ENCODE results near the gene NONO.
A peak's percentile ranks its signal among the peaks of the same experiment; 100 is the strongest.
"Not testable (repeated sequence)": the region's sequence is repeated elsewhere in the genome, so short reads cannot be mapped to it uniquely, and the experiment has no call there.

NONO gene

DNA sequence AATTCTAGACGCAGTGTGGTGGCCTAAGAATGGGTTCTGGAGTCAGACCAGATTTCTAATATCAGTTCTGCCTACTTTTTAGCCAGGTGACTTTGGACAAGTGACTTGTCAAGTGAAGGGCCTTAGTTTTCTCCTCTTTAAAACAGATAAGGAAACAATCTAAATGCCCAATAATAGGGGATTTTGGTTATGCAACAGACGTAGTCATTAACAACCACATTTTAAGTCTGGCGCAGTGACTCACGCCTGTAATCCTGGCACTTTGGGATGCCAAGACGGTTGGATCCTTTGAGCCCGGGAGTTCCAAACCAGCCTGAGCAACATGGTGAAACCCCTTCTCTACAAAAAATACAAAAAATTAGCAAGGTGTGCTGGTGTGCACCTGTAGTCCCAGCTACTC, 27.4 kb upstream of the NONO start:
- H4K20me1 ChIP-seq (ENCODE audit: low read depth, low read length): no peaks in the 10 kb centered on the region
- H3K36me3 ChIP-seq (ENCODE audit: low read length): no peaks in the 10 kb centered on the region
- H3K4me2 ChIP-seq (ENCODE audit: low read depth, low read length, poor library complexity, severe bottlenecking): peak overlapping the region; percentile 84
- H3K9ac ChIP-seq (ENCODE audit: low read length): peak overlapping the region; percentile 87
- H3K4me3 ChIP-seq (ENCODE audit: insufficient read depth, low read length, poor library complexity, severe bottlenecking): peak overlapping the region; percentile 90
- TF ChIP-seq EZH2phosphoT487 (conservative IDR thresholded peaks at IDR 0.05; ENCODE audit: low read length) (no peak), CTCF (IDR thresholded peaks at IDR 0.05; ENCODE audit: insufficient read depth, low read length, poor library complexity, severe bottlenecking) (no peak)
- no peaks in the 10 kb centered on the region for H3F3A ChIP-seq (ENCODE audit: insufficient read depth)
- peaks cover 23% of the 10 kb centered on the region for H3K79me2 ChIP-seq (ENCODE audit: insufficient read depth, low read length)
- H3K27me3 ChIP-seq (ENCODE audit: low read length): no peaks in the 10 kb centered on the region
- no peaks in the 10 kb centered on the region for H3K9me3 ChIP-seq (ENCODE audit: insufficient read depth, low read length)
- H3K27ac ChIP-seq (ENCODE audit: low read depth, low read length): peak overlapping the region; percentile 80
- no peak overlapping the region for H2AFZ ChIP-seq (ENCODE audit: low read depth, low read length, severe bottlenecking)
- no peaks in the 10 kb centered on the region for H3K9me2 ChIP-seq (replicated peaks; ENCODE audit: insufficient read depth, low read length)

DNA sequence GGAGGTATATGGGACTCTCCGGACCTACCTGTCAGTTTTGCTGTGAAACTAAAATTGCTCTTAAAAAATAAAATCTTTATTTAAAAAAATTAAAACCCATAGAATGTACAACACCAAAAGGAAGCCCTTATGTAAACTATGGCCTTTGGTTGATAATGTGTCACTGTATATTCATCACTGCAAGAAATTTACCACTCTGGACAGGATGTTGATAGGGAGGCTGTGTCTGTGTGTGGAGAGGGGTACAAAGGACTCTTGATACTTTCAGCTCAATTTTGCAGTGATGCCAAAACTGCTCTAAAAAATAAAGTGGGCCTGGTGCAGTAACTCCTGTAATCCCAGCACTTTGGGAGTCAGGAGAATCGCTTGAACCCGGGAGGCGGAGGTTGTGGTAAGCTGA, 26.6 kb upstream of the NONO start:
- H3K9ac ChIP-seq (ENCODE audit: low read length): no peak overlapping the region
- H3K9me3 ChIP-seq (ENCODE audit: insufficient read depth, low read length): no peaks in the 10 kb centered on the region
- no peaks in the 10 kb centered on the region for H3K27me3 ChIP-seq (ENCODE audit: low read length)
- H4K20me1 ChIP-seq (ENCODE audit: low read depth, low read length): no peaks in the 10 kb centered on the region
- H3F3A ChIP-seq (ENCODE audit: insufficient read depth): no peaks in the 10 kb centered on the region
- no peak overlapping the region for H3K27ac ChIP-seq (ENCODE audit: low read depth, low read length)
- no peak for TF ChIP-seq CTCF (IDR thresholded peaks at IDR 0.05; ENCODE audit: insufficient read depth, low read length, poor library complexity, severe bottlenecking)
- no peak for TF ChIP-seq EZH2phosphoT487 (conservative IDR thresholded peaks at IDR 0.05; ENCODE audit: low read length)
- H3K9me2 ChIP-seq (replicated peaks; ENCODE audit: insufficient read depth, low read length): no peaks in the 10 kb centered on the region
- H3K36me3 ChIP-seq (ENCODE audit: low read length): no peaks in the 10 kb centered on the region
- H2AFZ ChIP-seq (ENCODE audit: low read depth, low read length, severe bottlenecking): no peak overlapping the region
- H3K4me3 ChIP-seq (ENCODE audit: insufficient read depth, low read length, poor library complexity, severe bottlenecking): no peak overlapping the region
- peak overlapping the region; percentile 25 for H3K4me2 ChIP-seq (ENCODE audit: low read depth, low read length, poor library complexity, severe bottlenecking)
- peaks cover 23% of the 10 kb centered on the region for H3K79me2 ChIP-seq (ENCODE audit: insufficient read depth, low read length)

GRCh38 chrX:71268624-71269023, 14.8 kb upstream of the NONO start:
- not testable (repeated sequence) for H3K79me2 ChIP-seq (ENCODE audit: insufficient read depth, low read length); H3K9me2 ChIP-seq (replicated peaks; ENCODE audit: insufficient read depth, low read length); H3F3A ChIP-seq (ENCODE audit: insufficient read depth); H3K27ac ChIP-seq (ENCODE audit: low read depth, low read length); H3K4me2 ChIP-seq (ENCODE audit: low read depth, low read length, poor library complexity, severe bottlenecking); H2AFZ ChIP-seq (ENCODE audit: low read depth, low read length, severe bottlenecking); H3K9ac ChIP-seq (ENCODE audit: low read length); H3K36me3 ChIP-seq (ENCODE audit: low read length); H4K20me1 ChIP-seq (ENCODE audit: low read depth, low read length); H3K4me3 ChIP-seq (ENCODE audit: insufficient read depth, low read length, poor library complexity, severe bottlenecking); H3K9me3 ChIP-seq (ENCODE audit: insufficient read depth, low read length); H3K27me3 ChIP-seq (ENCODE audit: low read length)

DNA sequence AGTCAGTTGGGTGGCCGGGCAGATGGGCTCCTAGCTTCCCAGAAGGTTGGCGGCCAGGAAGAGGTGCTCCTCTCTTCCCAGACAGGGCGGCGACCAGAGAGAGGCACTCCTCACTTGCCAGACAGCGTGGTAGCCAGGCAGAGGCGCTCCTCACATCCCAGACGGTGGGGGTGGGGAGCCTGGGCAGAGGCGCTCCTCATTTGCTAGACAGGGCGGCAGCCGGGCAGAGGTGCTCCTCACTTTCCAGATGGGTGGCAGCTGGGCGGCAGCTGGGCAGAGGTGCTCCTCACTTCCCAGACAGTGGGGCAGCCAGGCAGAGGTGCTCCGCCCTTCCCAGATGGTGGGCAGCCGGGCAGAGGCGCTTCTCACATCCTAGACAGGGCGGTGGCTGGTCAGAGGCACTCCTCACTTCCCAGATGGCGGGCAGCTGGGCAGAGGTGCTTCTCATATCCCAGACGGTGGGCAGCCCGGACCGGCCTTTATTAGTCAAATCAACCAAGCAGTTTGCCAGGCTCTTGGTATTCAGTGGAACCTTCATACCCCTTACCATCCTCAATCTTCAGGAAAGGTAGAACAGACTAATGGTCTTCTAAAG, 13.5 kb upstream of the NONO start:
- Histone ChIP-seq H3K27me3 (ENCODE audit: low read length) (no peaks in the 10 kb centered on the region), H4K20me1 (ENCODE audit: low read depth, low read length) (no peaks in the 10 kb centered on the region), H3K4me3 (ENCODE audit: insufficient read depth, low read length, poor library complexity, severe bottlenecking) (no peak overlapping the region), H2AFZ (ENCODE audit: low read depth, low read length, severe bottlenecking) (no peak overlapping the region), H3F3A (ENCODE audit: insufficient read depth) (no peaks in the 10 kb centered on the region), H3K9me3 (ENCODE audit: insufficient read depth, low read length) (no peaks in the 10 kb centered on the region), H3K36me3 (ENCODE audit: low read length) (no peaks in the 10 kb centered on the region), H3K9me2 (replicated peaks; ENCODE audit: insufficient read depth, low read length) (no peaks in the 10 kb centered on the region), H3K79me2 (ENCODE audit: insufficient read depth, low read length) (no peaks in the 10 kb centered on the region), H3K27ac (ENCODE audit: low read depth, low read length) (no peak overlapping the region), H3K4me2 (ENCODE audit: low read depth, low read length, poor library complexity, severe bottlenecking) (no peak overlapping the region), H3K9ac (ENCODE audit: low read length) (no peak overlapping the region)
- TF ChIP-seq EZH2phosphoT487 (conservative IDR thresholded peaks at IDR 0.05; ENCODE audit: low read length) (no peak), CTCF (IDR thresholded peaks at IDR 0.05; ENCODE audit: insufficient read depth, low read length, poor library complexity, severe bottlenecking) (no peak)

DNA sequence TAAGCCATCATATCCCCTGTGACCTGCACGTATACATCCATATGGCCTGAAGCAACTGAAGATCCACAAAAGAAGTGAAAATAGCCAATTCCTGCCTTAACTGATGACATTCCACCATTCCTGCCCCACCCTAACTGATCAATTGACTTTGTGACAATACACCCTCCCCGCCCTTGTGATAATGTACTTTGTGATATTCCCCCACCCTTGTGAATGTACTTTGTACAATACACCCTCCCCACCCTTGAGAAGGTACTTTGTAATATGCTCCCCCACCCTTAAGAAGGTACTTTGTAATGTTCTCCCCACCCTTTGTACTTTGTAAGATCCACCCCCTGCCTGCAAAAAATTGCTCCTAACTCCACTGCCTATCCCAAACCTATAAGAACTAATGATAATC, 11.1 kb upstream of the NONO start:
- H3K27me3 ChIP-seq (ENCODE audit: low read length); H3K4me3 ChIP-seq (ENCODE audit: insufficient read depth, low read length, poor library complexity, severe bottlenecking); H2AFZ ChIP-seq (ENCODE audit: low read depth, low read length, severe bottlenecking); H3K36me3 ChIP-seq (ENCODE audit: low read length); H3F3A ChIP-seq (ENCODE audit: insufficient read depth); H3K9me2 ChIP-seq (replicated peaks; ENCODE audit: insufficient read depth, low read length); H3K9me3 ChIP-seq (ENCODE audit: insufficient read depth, low read length); H3K27ac ChIP-seq (ENCODE audit: low read depth, low read length); H3K9ac ChIP-seq (ENCODE audit: low read length); H3K79me2 ChIP-seq (ENCODE audit: insufficient read depth, low read length); H3K4me2 ChIP-seq (ENCODE audit: low read depth, low read length, poor library complexity, severe bottlenecking); H4K20me1 ChIP-seq (ENCODE audit: low read depth, low read length): not testable (repeated sequence)

DNA sequence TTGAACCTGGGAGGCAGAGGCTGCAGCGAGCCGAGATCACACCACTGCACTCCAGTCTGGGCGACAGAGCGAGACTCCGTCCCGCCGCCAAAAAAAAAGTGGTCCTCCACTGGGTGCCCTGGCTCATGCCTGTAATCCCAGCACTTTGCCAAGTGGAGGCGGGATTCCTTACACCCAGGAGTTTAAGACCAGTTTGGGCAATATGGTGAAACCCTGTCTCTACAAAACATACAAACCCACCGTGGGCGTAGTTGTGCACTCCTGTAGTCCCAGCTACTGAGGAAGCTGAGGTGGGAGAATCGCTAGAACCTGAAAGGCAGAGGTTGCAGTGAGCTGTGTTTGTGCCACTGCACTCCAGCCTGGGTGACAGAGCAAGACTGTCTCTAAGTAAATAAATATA, 2.1 kb upstream of the NONO start:
- not testable (repeated sequence) for H3K9me2 ChIP-seq (replicated peaks; ENCODE audit: insufficient read depth, low read length); H3K4me3 ChIP-seq (ENCODE audit: insufficient read depth, low read length, poor library complexity, severe bottlenecking); H3K9ac ChIP-seq (ENCODE audit: low read length); H3K4me2 ChIP-seq (ENCODE audit: low read depth, low read length, poor library complexity, severe bottlenecking); H3K9me3 ChIP-seq (ENCODE audit: insufficient read depth, low read length); H3K27me3 ChIP-seq (ENCODE audit: low read length); H3K27ac ChIP-seq (ENCODE audit: low read depth, low read length); H2AFZ ChIP-seq (ENCODE audit: low read depth, low read length, severe bottlenecking); H3F3A ChIP-seq (ENCODE audit: insufficient read depth)
- Histone ChIP-seq H3K36me3 (ENCODE audit: low read length) (peaks cover 18% of the 10 kb centered on the region), H3K79me2 (ENCODE audit: insufficient read depth, low read length) (peaks cover 27% of the 10 kb centered on the region), H4K20me1 (ENCODE audit: low read depth, low read length) (peaks cover 11% of the 10 kb centered on the region)

Data from SU-DHL-6 (cell line).